ENCODE measurements around the gene ATF6. TPM values are rescaled to one million over a fixed set of nuclear protein-coding genes. Genes with fewer than 3 reads are reported as not detected.

Gene ATF6
- total RNA-seq, 1 experiment from 2014 or later = 35.3 TPM

DNA sequence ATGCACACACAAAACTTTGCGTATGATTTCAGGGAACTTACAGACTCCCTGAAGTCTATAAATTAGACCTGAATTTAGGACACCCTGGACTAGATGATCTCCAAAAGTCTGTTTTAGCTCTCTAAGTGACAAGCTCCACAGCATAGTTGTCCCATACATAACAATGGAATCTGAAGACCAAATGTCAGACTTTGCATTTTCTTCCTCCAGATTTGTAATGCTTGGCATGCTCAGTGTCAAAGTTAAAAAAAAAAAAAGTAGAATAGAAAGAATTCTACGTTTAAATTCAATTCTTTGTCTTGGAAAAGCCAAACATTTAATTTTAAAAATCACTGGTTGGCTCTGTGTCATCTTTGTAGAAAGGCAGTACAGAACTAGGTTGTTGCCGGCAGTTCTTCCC lies 190.8 kb downstream of the ATF6 start:
- no peak overlapping the region for H3K4me3 Mint-ChIP-seq (ENCODE audit: low read depth, unreplicated experiment)
- TF ChIP-seq, protein P1, sequence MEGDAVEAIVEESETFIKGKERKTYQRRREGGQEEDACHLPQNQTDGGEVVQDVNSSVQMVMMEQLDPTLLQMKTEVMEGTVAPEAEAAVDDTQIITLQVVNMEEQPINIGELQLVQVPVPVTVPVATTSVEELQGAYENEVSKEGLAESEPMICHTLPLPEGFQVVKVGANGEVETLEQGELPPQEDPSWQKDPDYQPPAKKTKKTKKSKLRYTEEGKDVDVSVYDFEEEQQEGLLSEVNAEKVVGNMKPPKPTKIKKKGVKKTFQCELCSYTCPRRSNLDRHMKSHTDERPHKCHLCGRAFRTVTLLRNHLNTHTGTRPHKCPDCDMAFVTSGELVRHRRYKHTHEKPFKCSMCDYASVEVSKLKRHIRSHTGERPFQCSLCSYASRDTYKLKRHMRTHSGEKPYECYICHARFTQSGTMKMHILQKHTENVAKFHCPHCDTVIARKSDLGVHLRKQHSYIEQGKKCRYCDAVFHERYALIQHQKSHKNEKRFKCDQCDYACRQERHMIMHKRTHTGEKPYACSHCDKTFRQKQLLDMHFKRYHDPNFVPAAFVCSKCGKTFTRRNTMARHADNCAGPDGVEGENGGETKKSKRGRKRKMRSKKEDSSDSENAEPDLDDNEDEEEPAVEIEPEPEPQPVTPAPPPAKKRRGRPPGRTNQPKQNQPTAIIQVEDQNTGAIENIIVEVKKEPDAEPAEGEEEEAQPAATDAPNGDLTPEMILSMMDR (IDR thresholded peaks at IDR 0.05; ENCODE audit: unreplicated experiment) = no peak
- CTCF ChIA-PET = no interaction called here
- H3K4me1 Mint-ChIP-seq (ENCODE audit: low read depth, unreplicated experiment) = peaks cover 28% of the 10 kb centered on the region
- DNase-seq = no peak
- H3K27ac Mint-ChIP-seq (ENCODE audit: unreplicated experiment) = no peak overlapping the region
- H3K9me3 Mint-ChIP-seq (ENCODE audit: low read depth, unreplicated experiment) = no peaks in the 10 kb centered on the region
- intact Hi-C loops (cut with micrococcal nuclease; ENCODE audit: unreplicated experiment) = no loop called here
- BruUV-seq (replicated peaks) = no TSS peak
- no peaks in the 10 kb centered on the region for H3K27me3 Mint-ChIP-seq (ENCODE audit: unreplicated experiment)
- peaks cover 7% of the 10 kb centered on the region for H3K36me3 Mint-ChIP-seq (ENCODE audit: insufficient read depth, unreplicated experiment)

DNA sequence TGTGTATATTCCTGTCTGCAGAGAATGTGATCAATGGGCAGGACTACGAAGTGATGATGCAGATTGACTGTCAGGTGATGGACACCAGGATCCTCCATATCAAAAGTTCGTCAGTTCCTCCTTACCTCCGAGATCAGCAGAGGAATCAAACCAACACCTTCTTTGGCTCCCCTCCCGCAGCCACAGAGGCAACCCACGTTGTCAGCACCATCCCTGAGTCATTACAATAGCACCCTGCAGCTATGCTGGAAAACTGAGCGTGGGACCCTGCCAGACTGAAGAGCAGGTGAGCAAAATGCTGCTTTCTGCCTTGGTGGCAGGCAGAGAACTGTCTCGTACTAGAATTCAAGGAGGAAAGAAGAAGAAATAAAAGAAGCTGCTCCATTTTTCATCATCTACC lies 192.3 kb downstream of the ATF6 start:
- Mint-ChIP-seq H3K27ac (ENCODE audit: unreplicated experiment) (no peak overlapping the region), H3K9me3 (ENCODE audit: low read depth, unreplicated experiment) (no peaks in the 10 kb centered on the region), H3K27me3 (ENCODE audit: unreplicated experiment) (no peaks in the 10 kb centered on the region), H3K4me3 (ENCODE audit: low read depth, unreplicated experiment) (no peak overlapping the region), H3K36me3 (ENCODE audit: insufficient read depth, unreplicated experiment) (peaks cover 7% of the 10 kb centered on the region), H3K4me1 (ENCODE audit: low read depth, unreplicated experiment) (peaks cover 34% of the 10 kb centered on the region)
- no peak for DNase-seq
- no TSS peak for BruUV-seq (replicated peaks)
- CTCF ChIA-PET = no interaction called here
- intact Hi-C loops (cut with micrococcal nuclease; ENCODE audit: unreplicated experiment) = no loop called here
- TF ChIP-seq, protein P1 (IDR thresholded peaks at IDR 0.05; ENCODE audit: unreplicated experiment) = no peak

DNA sequence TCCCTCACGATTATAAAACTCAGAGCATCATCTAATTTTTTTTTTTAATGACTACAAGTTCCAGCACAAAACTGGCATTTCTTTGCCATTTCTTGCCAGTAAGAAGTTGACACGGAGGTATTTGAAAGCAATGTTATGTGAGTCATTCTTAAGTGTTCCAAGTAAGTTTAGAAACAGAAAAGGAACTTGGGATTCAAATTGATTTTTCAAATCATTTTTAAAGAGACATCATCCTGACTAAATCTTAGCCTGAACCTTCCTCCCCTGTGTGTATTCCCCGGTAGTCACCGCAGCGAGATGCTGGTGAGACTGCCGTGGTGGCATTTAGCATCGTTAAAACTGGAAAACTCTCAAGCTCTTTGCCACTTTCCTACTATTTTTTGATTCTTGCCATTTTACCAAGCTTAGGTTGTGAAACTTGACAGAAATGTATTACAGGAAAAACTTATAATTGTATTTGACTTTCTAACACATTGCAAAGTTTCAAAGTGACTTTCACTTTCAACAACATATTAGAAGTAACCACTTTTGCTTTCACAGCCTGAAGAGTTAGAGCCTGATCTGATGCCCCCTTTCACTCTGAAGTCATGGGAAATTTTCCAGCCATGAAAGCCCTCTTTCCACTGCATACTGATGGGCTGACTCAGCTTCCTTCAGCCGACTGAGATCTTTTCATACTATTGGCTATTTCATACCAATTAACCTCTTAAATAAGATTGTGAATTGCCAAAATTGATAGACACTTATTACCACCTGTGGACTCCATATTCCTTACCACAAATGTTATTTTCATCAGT lies 196.2 kb downstream of the ATF6 start:
- peaks cover 7% of the 10 kb centered on the region for H3K36me3 Mint-ChIP-seq (ENCODE audit: insufficient read depth, unreplicated experiment)
- intact Hi-C loops (cut with micrococcal nuclease; ENCODE audit: unreplicated experiment) = no loop called here
- peak overlapping the region; percentile 74 for H3K27ac Mint-ChIP-seq (ENCODE audit: unreplicated experiment)
- peaks cover 17% of the 10 kb centered on the region for H3K4me1 Mint-ChIP-seq (ENCODE audit: low read depth, unreplicated experiment)
- DNase-seq = peak; percentile 8
- peak overlapping the region; percentile 47 for H3K4me3 Mint-ChIP-seq (ENCODE audit: low read depth, unreplicated experiment)
- H3K9me3 Mint-ChIP-seq (ENCODE audit: low read depth, unreplicated experiment) = no peaks in the 10 kb centered on the region
- BruUV-seq (replicated peaks) = no TSS peak
- CTCF ChIA-PET = interaction anchor here (1.3 kb wide), 1 partner anchor 62 kb away, joined by 6 read pairs; the partner anchor contains the start of gene OLFML2B
- H3K27me3 Mint-ChIP-seq (ENCODE audit: unreplicated experiment) = no peaks in the 10 kb centered on the region
- TF ChIP-seq, protein P1 (IDR thresholded peaks at IDR 0.05; ENCODE audit: unreplicated experiment) = no peak

DNA sequence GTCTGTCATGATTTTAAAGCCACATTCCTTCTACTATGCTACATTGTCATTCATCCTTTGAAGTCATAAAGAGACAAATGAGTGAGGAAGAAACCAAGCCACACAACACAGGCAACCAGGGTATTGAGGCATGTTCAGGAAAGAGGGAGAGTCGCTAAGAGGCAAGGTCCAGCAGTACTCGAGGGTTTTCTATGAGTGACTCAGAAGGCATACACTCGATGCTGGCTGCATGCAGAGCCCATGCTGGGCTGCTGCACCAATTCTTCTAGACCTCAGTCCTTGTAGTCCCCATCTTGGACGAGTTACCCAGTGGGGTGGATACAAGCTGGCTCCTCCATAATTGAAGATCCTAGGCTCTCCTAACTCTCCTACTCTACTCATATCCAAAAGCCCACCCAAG lies 199.9 kb downstream of the ATF6 start:
- no peak for DNase-seq
- BruUV-seq (replicated peaks) = no TSS peak
- Mint-ChIP-seq H3K36me3 (ENCODE audit: insufficient read depth, unreplicated experiment) (peaks cover 5% of the 10 kb centered on the region), H3K4me3 (ENCODE audit: low read depth, unreplicated experiment) (no peak overlapping the region), H3K27ac (ENCODE audit: unreplicated experiment) (no peak overlapping the region), H3K4me1 (ENCODE audit: low read depth, unreplicated experiment) (peaks cover 17% of the 10 kb centered on the region), H3K27me3 (ENCODE audit: unreplicated experiment) (no peaks in the 10 kb centered on the region), H3K9me3 (ENCODE audit: low read depth, unreplicated experiment) (no peaks in the 10 kb centered on the region)
- TF ChIP-seq, protein P1 (IDR thresholded peaks at IDR 0.05; ENCODE audit: unreplicated experiment) = no peak
- intact Hi-C loops (cut with micrococcal nuclease; ENCODE audit: unreplicated experiment) = no loop called here
- CTCF ChIA-PET = no interaction called here

Measured in Calu3 (cell line).